Activated effector memory CD4-positive, alpha-beta T cell treated with anti-CD3 and anti-CD28 coated beads, Interleukin-2, amount 50 U/mL, for 16 hours (primary cell): ENCODE measurements around the gene URM1.

Experiments
- DNase-seq: peaks from one replicate; pipeline ENCODE4 v3.0.0-alpha.2; 2020

URM1 gene

DNA sequence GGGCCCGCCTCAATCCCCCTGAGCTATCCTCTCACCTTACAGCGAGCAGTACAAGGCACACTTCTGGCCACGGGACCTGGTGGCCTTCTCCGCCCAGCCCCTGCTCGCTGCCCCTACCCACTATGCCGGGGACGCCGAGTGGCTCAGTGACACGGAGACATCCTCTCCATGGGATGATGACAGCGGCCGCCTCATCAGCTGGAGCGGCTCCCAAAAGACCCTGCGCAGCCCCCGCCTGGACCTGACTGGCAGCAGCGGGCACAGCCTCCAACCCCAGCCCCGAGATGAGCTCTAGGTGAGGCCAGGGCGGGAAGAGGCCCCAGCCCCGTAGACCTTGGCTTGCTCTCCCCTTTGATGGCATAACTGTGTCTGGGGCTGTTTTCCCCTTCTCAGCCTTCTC lies 64.4 kb downstream of the URM1 start:
- DNase-seq: no peak

DNA sequence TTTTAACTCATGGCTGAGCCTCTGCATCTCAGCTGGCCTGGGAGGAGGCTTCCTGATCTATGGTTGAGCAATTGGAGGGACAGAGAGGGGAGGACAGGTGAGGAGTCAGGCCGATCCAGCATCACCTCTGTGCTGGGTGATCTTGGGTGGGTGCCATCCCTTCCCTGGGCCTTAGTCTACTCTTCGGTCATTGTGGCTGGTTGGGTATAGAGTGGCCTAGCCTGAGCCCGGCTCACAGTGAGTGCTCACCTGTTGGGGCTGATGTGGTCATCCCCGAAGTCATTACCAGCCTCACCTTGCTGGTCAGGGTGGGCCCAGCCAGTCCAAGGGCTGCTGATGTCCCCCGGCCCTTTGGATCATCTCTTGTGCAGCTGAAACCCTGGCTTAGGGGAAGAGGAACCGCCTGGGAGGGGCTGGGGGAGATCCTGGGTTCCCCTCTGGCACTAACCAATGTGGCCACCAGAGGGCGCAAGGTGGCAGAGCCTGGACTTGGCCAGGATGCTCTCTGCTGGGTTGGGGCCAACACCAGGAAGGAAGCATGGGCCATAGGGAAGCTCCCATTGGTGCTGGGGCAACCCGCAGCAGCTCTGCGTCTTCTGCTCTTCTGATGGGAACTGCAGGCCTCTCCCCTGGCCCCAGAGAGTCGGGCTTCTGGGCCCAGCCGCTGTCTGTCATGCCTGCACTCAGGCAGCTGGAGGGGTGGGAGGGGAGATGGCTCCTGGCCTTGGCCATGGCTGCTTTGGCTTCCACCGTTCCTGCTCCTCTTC lies 67.4 kb downstream of the URM1 start:
- DNase-seq: peak; percentile 94

DNA sequence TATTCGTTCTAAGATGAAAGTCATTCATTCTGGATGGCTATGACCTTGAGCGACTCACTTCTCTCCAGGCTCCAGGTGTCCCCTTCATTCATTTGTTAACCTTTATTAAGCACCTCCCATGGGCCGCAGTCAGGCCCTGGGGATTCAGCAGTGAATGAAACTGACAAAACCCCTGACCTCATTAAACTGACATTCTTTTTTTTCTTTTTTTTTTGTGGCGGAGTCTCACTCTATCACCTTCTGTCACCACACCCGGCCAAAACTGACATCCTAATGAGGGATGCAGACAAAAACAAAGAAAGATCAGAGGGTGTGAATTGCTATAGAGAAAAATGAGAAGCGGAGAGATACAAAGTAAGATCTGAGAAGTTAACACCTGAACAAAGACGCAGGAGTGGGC lies 68.1 kb downstream of the URM1 start:
- DNase-seq: no peak
